AG04450 (cell line): ENCODE data around the gene HEY2. TPM values are rescaled to one million over a fixed set of nuclear protein-coding genes. Genes with fewer than 3 reads are reported as not detected.

Source experiments
- CTCF ChIA-PET: fragments of 300-600, 350-600 bp; formaldehyde crosslinking; extraction: SDS; loops from one replicate; lab custom pipeline; 2022; ENCODE audit warnings: antibody characterized with exemption, inconsistent platforms; lab: Charles Lee
- POLR2A ChIA-PET: fragments of 350-600 bp; formaldehyde crosslinking; extraction: SDS; loops from one replicate; lab custom pipeline; 2021; ENCODE audit warnings: antibody characterized with exemption, inconsistent platforms; lab: Yijun Ruan, JAX
- DNase-seq: peaks from one replicate; pipeline ENCODE4 v3.0.0-alpha.2; 2011; ENCODE audit warnings: low read depth, low spot score
- H3K27ac ChIP-seq: one replicate; pipeline ENCODE4 v1.5.1; 2012; ENCODE audit warnings: low read depth, low read length, control low read depth
- H3K27me3 ChIP-seq: one replicate; pipeline ENCODE4 v1.6.0; 2012; ENCODE audit warnings: low read length; ENCODE audit not compliant: control insufficient read depth, insufficient read depth
- H3K4me3 ChIP-seq: 2 replicates; pipeline ENCODE4 v1.5.1; 2011; ENCODE audit warnings: mild to moderate bottlenecking, low read depth, low read length, control low read depth
- H3K9me3 ChIP-seq: 2 replicates; pipeline ENCODE4 v1.5.1; 2012; ENCODE audit warnings: low read length; ENCODE audit not compliant: control insufficient read depth, insufficient read depth
- CTCF ChIP-seq: IDR thresholded peaks from 2 replicates; pipeline ENCODE4 v1.5.1; 2011; ENCODE audit warnings: low read depth, low read length, control low read depth, inconsistent platforms
- polyA plus RNA-seq: library from polyadenylated mRNA; depleted of rRNA; stranded (reverse); fragments of >200 nt; gene quantifications from 2 replicates; pipeline ENCODE4 v1.2.3, GENCODE V29; 2011

Gene HEY2
- polyA plus RNA-seq, 1 experiment = not detected

DNA sequence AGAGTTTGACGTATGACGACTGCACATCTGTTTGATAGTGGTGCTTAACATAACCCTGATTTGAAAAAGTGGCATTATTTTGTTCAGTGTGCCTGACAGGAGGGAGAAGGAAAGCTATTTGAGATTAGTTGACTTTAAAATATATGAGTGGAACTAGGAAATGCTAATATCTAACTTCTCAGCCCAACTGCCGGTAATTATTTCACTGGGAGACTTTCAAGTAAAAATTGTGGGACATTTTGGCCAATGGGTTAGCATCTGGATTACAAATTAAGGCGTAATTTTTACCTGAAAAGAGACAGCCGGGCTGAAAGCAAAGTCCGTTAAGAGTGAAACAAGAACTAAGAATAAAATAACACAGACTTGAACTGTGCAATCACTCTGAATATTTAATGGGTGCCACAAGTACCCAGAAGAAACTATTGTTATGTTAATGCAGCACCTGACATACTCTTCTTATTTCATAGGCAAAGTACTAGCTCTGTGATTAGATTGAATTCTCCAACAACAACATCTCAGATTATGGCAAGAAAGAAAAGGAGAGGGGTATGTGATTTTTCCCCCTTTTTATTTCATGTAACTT, 2.0 kb downstream of the HEY2 start:
- ChIA-PET CTCF (interaction anchor here (1.2 to 2.6 kb wide), 6 partner anchors 16 to 440 kb away, joined by 4 to 27 read pairs (median 9); no protein-coding TSS in a partner anchor), POLR2A (no interaction called here)
- TF ChIP-seq CTCF = no peak
- H3K27ac ChIP-seq = no peak overlapping the region
- no peak for DNase-seq
- peaks cover 46% of the 10 kb centered on the region for H3K27me3 ChIP-seq
- H3K9me3 ChIP-seq = no peaks in the 10 kb centered on the region; the same call in 1 of the 2 replicates
- H3K4me3 ChIP-seq = no peak overlapping the region

DNA sequence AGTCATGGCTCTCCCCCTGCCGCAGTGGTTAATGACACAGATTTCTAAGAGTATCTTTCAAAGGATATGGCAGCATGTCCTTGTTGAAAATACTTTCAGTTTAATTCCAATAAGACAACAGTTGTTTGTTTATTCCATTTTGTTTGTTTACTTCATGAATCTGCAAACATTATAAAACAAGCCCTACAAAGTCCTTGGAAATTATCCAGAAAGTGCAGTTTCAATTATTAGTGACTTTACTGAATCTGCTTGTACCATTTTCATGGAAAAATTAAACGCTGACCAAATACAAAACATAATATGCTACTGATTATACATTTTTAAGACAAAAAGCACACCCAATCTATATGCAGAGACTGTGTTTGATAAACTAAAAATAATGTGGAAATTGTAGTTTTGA, 3.3 kb downstream of the HEY2 start:
- no peak for TF ChIP-seq CTCF
- Histone ChIP-seq H3K27ac (no peak overlapping the region), H3K27me3 (peaks cover 38% of the 10 kb centered on the region), H3K9me3 (no peaks in the 10 kb centered on the region; the same call in 1 of the 2 replicates), H3K4me3 (no peak overlapping the region)
- DNase-seq = no peak
- ChIA-PET CTCF (interaction anchor here (0.6 to 2.6 kb wide), 15 partner anchors 8 to 899 kb away, joined by 3 to 63 read pairs (median 6); no protein-coding TSS in a partner anchor), POLR2A (no interaction called here)

GRCh38 chr6:125753218-125753936, 3.9 kb downstream of the HEY2 start:
- Histone ChIP-seq H3K27ac (no peak overlapping the region), H3K27me3 (peaks cover 31% of the 10 kb centered on the region), H3K4me3 (no peak overlapping the region), H3K9me3 (no peaks in the 10 kb centered on the region; the same call in 1 of the 2 replicates)
- CTCF ChIA-PET = interaction anchor here (0.6 to 2.6 kb wide), 15 partner anchors 8 to 900 kb away, joined by 3 to 63 read pairs (median 4); no protein-coding TSS in a partner anchor
- no peak for DNase-seq
- TF ChIP-seq CTCF = peak; percentile 46
- POLR2A ChIA-PET = no interaction called here

GRCh38 chr6:125753937-125754259, 4.5 kb downstream of the HEY2 start:
- ChIA-PET CTCF (interaction anchor here (0.6 to 2.6 kb wide), 11 partner anchors 9 to 625 kb away, joined by 3 to 63 read pairs (median 5); no protein-coding TSS in a partner anchor), POLR2A (no interaction called here)
- no peak for TF ChIP-seq CTCF
- Histone ChIP-seq H3K4me3 (no peak overlapping the region), H3K27me3 (peaks cover 26% of the 10 kb centered on the region), H3K27ac (no peak overlapping the region), H3K9me3 (no peaks in the 10 kb centered on the region; the same call in 1 of the 2 replicates)
- DNase-seq = no peak

DNA sequence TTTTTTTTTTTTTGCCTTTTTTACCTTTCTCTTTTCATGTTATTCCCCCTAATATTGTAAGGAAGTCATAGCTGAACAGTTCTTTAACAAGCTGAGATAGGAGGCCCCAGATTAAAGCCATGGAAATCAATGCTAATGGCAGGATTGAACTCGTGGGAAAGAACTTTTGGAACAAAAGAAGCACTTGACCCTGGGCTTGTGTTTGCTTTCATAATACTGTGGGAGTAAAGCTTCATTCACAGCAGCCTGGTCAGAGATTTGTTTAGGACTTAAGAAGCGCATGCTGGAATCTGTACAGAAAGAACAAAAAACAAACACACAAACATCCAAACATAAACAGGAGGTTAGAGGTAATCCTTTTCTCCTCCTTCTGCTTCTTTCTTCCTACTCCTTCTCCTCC, 5.1 kb downstream of the HEY2 start:
- Histone ChIP-seq H3K9me3 (no peaks in the 10 kb centered on the region; the same call in 1 of the 2 replicates), H3K4me3 (no peak overlapping the region), H3K27ac (no peak overlapping the region), H3K27me3 (peaks cover 28% of the 10 kb centered on the region)
- POLR2A ChIA-PET = no interaction called here
- no peak for DNase-seq
- TF ChIP-seq CTCF = no peak
- CTCF ChIA-PET = interaction anchor here (0.6 to 2.6 kb wide), 6 partner anchors 13 to 448 kb away, joined by 3 to 63 read pairs (median 4); no protein-coding TSS in a partner anchor
